Loucy (cell line): ENCODE results near the gene ISM1.

ENCODE experiments used
- H2AFZ ChIP-seq: fragments of 200-600 bp; sonication (generic); 2 replicates; pipeline ENCODE4 v1.6.0; 2016; ENCODE audit warnings: antibody characterized with exemption, mild to moderate bottlenecking, low read length, moderate library complexity
- H3F3A ChIP-seq: fragments of 200-600 bp; 2 replicates; pipeline ENCODE4 v1.6.0; 2016; ENCODE audit warnings: antibody characterized with exemption, low read depth, mild to moderate bottlenecking
- H3K27me3 ChIP-seq: fragments of 200-600 bp; sonication (generic); 2 replicates; pipeline ENCODE4 v1.6.1; 2014; ENCODE audit warnings: low read length, mild to moderate bottlenecking; ENCODE audit not compliant: insufficient read depth, poor library complexity, severe bottlenecking
- H3K36me3 ChIP-seq: fragments of 200-600 bp; sonication (generic); 2 replicates; pipeline ENCODE4 v1.6.1; 2016; ENCODE audit warnings: low read length; ENCODE audit not compliant: insufficient read depth
- H3K4me1 ChIP-seq: fragments of 200-600 bp; sonication (generic); 2 replicates; pipeline ENCODE4 v1.5.1; 2014; ENCODE audit warnings: low read length, mild to moderate bottlenecking; ENCODE audit not compliant: insufficient read depth, poor library complexity, severe bottlenecking
- H3K4me2 ChIP-seq: fragments of 200-600 bp; sonication (generic); 2 replicates; pipeline ENCODE4 v1.6.0; 2014; ENCODE audit warnings: antibody characterized with exemption, low read length, low read depth, mild to moderate bottlenecking; ENCODE audit not compliant: poor library complexity, severe bottlenecking
- H3K4me3 ChIP-seq: fragments of 200-600 bp; sonication (generic); 2 replicates; pipeline ENCODE4 v1.5.1; 2014; ENCODE audit warnings: low read length, mild to moderate bottlenecking, mixed read lengths; ENCODE audit not compliant: poor library complexity, severe bottlenecking
- H3K79me2 ChIP-seq: fragments of 200-600 bp; sonication (generic); 2 replicates; pipeline ENCODE4 v1.6.1; 2014; ENCODE audit warnings: low read length; ENCODE audit not compliant: insufficient read depth
- H3K9ac ChIP-seq: fragments of 200-600 bp; sonication (generic); 2 replicates; pipeline ENCODE4 v1.6.0; 2014; ENCODE audit warnings: mild to moderate bottlenecking, low read depth, low read length, moderate library complexity; ENCODE audit not compliant: poor library complexity, severe bottlenecking
- H3K9me2 ChIP-seq: fragments of 200-600 bp; sonication (generic); replicated peaks from 2 replicates; pipeline ENCODE4 v1.6.1; 2016; ENCODE audit warnings: low read depth, low read length, mixed read lengths
- H3K9me3 ChIP-seq: fragments of 200-600 bp; sonication (generic); 2 replicates; pipeline ENCODE4 v1.6.1; 2014; ENCODE audit warnings: mild to moderate bottlenecking, antibody characterized with exemption, low read length, low read depth; ENCODE audit not compliant: insufficient read depth
- H4K20me1 ChIP-seq: fragments of 200-600 bp; sonication (generic); 2 replicates; pipeline ENCODE4 v1.6.0; 2014; ENCODE audit warnings: antibody characterized with exemption, low read length, mild to moderate bottlenecking; ENCODE audit not compliant: insufficient read depth, poor library complexity, severe bottlenecking
- CTCF ChIP-seq: fragments of 200-600 bp; sonication (generic); conservative IDR thresholded peaks from 2 replicates; pipeline ENCODE4 v1.5.1; 2014; ENCODE audit warnings: mild to moderate bottlenecking, antibody characterized with exemption, low read length
- EZH2phosphoT487 ChIP-seq: fragments of 200-600 bp; IDR thresholded peaks from 2 replicates; pipeline ENCODE4 v1.6.1; 2018; ENCODE audit warnings: antibody characterized with exemption, mild to moderate bottlenecking, moderate library complexity, borderline replicate concordance

Gene ISM1

GRCh38 chr20:13261460-13262301, 40.6 kb downstream of the ISM1 start:
- TF ChIP-seq CTCF (peak; percentile 94), EZH2phosphoT487 (no peak)
- Histone ChIP-seq H3K9me3 (no peaks in the 10 kb centered on the region), H3K4me3 (no peak overlapping the region), H3K9me2 (no peaks in the 10 kb centered on the region), H3K36me3 (no peaks in the 10 kb centered on the region), H3K9ac (no peak overlapping the region), H3K79me2 (no peaks in the 10 kb centered on the region), H3F3A (no peaks in the 10 kb centered on the region), H3K27me3 (no peaks in the 10 kb centered on the region), H2AFZ (no peak overlapping the region), H4K20me1 (no peaks in the 10 kb centered on the region), H3K4me2 (no peak overlapping the region), H3K4me1 (no peaks in the 10 kb centered on the region)

- Histone ChIP-seq H3K79me2 (no peaks in the 10 kb centered on the region), H3K27me3 (no peaks in the 10 kb centered on the region)
Measured at GRCh38 chr20:13262302-13262650, 41.2 kb downstream of the ISM1 start.

GRCh38 chr20:13262671-13263360, 41.7 kb downstream of the ISM1 start:
- Histone ChIP-seq H3K27me3 (no peaks in the 10 kb centered on the region), H3K4me1 (no peaks in the 10 kb centered on the region), H3K36me3 (no peaks in the 10 kb centered on the region), H3K4me3 (no peak overlapping the region), H3K9ac (no peak overlapping the region), H3K9me3 (no peaks in the 10 kb centered on the region), H2AFZ (no peak overlapping the region), H4K20me1 (no peaks in the 10 kb centered on the region), H3F3A (no peaks in the 10 kb centered on the region), H3K4me2 (no peak overlapping the region), H3K79me2 (no peaks in the 10 kb centered on the region), H3K9me2 (no peaks in the 10 kb centered on the region)
- TF ChIP-seq CTCF (no peak), EZH2phosphoT487 (no peak)

More at GRCh38 chr20:13262302-13262650, 41.2 kb downstream of the ISM1 start:
- H3K9me3 ChIP-seq, result no peaks in the 10 kb centered on the region
- no peak overlapping the region for H3K4me2 ChIP-seq
- TF ChIP-seq EZH2phosphoT487 (no peak), CTCF (no peak)
- H4K20me1 ChIP-seq, result no peaks in the 10 kb centered on the region
- H3K4me3 ChIP-seq, result no peak overlapping the region
- H3K9ac ChIP-seq, result no peak overlapping the region
- H3F3A ChIP-seq, result no peaks in the 10 kb centered on the region
- H2AFZ ChIP-seq, result no peak overlapping the region
- no peaks in the 10 kb centered on the region for H3K36me3 ChIP-seq
- H3K9me2 ChIP-seq, result no peaks in the 10 kb centered on the region
- no peaks in the 10 kb centered on the region for H3K4me1 ChIP-seq
